Islet precursor cell (in vitro differentiated cells): Measurements from ENCODE around the gene TMEM63C.

Experiments used
- DNase-seq: peaks from one replicate; pipeline ENCODE4 v3.0.0-alpha.2; 2018

TMEM63C gene

DNA sequence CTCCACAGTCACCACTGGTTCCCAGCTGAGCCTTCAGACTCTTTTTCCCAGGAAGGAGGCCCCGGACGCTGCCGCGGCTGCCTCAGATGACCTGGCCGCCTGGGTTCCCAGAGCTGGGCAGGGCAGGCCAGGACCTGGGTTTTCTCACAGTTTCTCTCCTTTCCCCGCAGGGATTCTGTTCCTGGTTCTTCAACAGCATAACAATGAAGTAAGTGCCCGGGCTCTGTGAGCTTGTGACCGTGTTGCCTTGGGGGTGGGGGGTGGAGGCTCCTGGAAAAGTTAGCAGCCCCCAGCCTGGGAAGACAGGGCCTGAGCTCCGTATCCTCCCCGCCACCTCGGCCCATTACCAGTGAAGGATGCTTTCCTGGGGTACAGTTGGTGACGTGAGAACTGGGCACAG is 43.7 kb downstream of the TMEM63C start:
- DNase-seq = no peak

DNA sequence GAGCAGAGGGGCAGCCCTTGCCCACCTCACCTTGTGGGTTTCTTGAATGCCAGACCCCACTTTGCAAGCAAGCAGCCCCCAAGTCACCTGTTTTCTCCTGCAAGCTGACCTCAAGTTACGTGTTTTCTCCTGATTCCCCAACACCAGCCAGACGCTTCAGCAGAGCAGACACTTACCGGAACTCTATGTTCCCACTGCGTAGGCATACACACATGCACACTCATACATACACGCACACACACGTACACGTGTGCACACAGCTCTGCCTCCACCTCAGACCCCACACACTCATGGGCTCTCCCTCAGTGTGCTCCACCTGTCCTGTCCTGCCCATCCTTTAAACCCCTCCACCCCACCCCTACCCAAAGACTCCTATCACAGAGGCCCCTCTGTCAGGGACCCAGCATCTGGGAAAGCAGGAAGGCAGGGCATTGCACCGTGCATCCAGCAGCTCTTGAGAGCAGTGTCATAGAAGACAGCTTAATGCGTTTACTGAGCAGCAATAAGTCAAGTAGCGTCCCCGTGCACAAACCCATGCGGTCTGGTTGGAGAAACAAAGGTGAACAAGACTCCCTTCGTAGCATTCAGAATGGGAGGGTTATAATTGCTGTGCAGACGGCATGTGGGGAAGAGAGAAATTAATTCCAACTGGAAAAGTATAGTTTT is 44.4 kb downstream of the TMEM63C start:
- no peak for DNase-seq

GRCh38 chr14:77228056-77228455 is 46.5 kb downstream of the TMEM63C start:
- DNase-seq = no peak

- DNase-seq = no peak
Measured at GRCh38 chr14:77230914-77231313, 49.3 kb downstream of the TMEM63C start.

DNA sequence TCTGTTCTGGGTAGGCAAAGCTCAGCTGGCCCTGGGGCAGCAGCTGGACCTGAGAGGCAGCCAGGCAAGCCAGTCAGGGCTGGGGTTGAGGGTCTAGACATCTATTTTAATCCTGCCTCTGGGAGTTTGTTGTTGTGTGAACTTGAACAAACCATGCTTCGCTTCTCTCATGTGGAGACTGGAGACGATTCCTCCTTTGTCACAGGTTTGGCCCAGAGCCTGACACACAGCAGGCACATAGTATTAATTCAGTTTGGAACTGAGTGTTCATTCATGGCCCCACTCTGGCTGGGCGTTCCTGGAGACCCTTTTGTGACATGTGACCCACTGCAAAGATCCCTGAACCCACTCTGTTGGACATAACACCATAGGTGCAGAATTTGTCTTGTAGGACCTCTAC is 50.1 kb downstream of the TMEM63C start:
- no peak for DNase-seq

DNA sequence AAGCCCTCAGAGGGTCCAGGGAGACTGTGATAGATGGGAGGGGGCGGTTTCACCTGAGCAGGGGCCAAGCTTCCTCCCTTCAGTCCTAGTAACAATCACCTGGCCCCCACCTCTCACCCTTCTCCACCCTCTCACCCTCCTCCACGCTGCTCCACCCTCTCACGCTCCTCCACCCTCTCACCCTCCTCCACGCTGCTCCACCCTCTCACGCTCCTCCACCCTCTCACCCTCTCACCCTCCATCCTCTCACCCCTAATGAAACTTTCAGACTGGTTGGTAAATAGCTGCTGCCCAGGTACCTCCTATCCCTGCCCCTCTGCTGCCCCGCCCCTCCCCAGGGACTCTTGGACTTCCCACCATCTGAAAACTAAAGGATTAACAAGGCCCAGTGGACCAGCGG is 55.2 kb downstream of the TMEM63C start:
- DNase-seq = no peak

- DNase-seq = no peak
Measured at GRCh38 chr14:77238356-77238755, 56.8 kb downstream of the TMEM63C start.

GRCh38 chr14:77238996-77239395 is 57.4 kb downstream of the TMEM63C start:
- DNase-seq = no peak

DNA sequence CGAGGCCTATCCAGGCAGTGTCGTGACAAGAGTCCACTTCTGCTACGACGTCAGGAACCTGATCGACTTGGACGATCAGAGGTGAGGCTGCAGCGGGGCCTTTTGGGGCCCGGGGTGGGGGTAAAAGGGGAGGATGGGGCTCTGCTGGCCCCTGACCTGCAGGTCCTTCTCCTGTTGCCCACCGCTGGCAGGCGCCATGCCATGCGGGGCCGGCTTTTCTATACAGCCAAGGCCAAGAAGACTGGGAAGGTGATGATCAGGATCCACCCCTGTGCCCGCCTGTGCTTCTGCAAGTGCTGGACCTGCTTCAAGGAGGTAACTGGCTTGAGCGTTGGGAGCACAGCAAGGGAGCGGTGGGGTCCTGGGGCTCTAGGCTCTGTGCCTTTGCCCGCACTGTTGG is 57.8 kb downstream of the TMEM63C start:
- no peak for DNase-seq

GRCh38 chr14:77240336-77240915 is 58.8 kb downstream of the TMEM63C start:
- no peak for DNase-seq

GRCh38 chr14:77241955-77242354 is 60.4 kb downstream of the TMEM63C start:
- no peak for DNase-seq

- no peak for DNase-seq
Measured at GRCh38 chr14:77242752-77243151, 61.2 kb downstream of the TMEM63C start.

GRCh38 chr14:77243853-77244252 is 62.3 kb downstream of the TMEM63C start:
- DNase-seq = no peak

GRCh38 chr14:77245820-77246219 is 64.2 kb downstream of the TMEM63C start:
- DNase-seq = no peak

DNA sequence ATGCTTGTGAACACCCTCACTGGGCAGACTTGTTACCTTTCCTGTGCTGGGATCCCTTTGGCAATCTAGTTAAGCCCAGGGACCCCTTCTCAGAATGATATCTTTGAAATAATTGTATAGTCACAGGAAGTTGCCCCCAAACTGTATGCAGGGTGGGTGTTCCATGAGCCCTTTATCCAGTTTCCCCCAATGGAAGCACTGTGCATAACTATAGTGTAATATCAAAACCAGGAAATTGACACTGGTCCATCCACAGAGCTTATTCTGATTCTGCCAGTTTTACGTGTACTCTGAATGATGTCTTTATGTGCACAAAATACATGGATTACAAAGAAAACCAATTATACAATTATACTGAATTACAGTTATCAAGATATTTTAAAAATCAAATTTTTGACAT is 65.2 kb downstream of the TMEM63C start:
- no peak for DNase-seq

DNA sequence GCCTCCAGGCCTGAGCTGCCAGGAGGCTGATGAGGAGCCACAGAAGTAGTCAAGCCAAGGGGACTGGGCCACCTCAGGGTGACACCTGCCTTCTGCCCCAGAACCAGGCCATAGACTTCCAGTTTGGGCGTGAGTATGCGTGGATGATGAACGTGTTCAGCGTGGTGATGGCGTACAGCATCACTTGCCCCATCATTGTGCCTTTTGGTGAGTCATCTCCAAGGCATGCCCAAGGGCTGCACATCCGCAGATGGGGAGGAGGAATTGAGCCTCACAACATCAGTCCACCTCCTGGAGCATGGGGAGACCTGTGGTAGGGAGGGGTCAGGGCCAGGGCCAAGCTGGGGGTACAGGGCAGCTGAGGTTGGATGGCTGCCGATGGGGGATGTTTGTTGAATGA is 67.1 kb downstream of the TMEM63C start:
- no peak for DNase-seq

DNA sequence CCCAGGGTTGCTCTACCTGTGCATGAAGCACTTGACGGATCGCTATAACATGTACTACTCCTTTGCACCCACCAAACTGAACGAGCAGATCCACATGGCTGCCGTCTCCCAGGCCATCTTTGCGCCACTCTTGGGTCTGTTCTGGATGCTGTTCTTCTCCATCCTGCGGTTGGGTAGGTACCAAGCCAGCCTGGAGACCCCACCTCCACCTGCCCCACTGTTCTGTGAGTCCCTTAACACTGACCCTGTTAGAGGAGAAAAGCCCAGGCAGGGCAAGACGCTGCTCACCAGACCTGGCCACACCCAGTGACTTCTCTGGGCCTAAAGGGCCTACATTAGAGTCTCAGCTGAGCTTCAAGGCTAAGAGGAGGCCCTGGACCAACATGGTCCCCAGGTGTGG is 67.7 kb downstream of the TMEM63C start:
- no peak for DNase-seq

GRCh38 chr14:77250927-77251326 is 69.3 kb downstream of the TMEM63C start:
- DNase-seq = no peak

- no peak for DNase-seq
Measured at GRCh38 chr14:77251870-77252269, 70.3 kb downstream of the TMEM63C start.

- no peak for DNase-seq
Measured at GRCh38 chr14:77253333-77254190, 72.0 kb downstream of the TMEM63C start.

DNA sequence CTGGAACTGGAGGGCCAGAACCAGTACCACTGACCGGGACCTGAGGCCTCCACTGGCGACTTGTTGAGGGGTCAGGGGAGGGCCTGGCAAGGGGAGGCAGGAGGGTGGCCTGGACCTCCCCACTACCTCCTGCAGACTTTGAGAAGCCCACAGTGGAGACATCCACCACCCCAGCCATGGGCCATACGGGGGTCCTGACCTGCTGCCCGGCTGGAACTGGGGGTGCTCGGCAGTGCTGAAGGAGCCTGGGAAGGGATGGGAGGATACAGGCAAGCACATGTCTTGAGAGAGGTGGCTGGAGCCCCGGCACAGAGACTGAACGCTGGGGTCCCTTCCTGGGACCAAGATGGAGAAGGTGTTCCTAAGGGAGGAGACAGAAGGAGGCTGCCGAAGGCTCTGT is 75.1 kb downstream of the TMEM63C start:
- no peak for DNase-seq

- no peak for DNase-seq
Measured at GRCh38 chr14:77257700-77258099, 76.1 kb downstream of the TMEM63C start.

DNA sequence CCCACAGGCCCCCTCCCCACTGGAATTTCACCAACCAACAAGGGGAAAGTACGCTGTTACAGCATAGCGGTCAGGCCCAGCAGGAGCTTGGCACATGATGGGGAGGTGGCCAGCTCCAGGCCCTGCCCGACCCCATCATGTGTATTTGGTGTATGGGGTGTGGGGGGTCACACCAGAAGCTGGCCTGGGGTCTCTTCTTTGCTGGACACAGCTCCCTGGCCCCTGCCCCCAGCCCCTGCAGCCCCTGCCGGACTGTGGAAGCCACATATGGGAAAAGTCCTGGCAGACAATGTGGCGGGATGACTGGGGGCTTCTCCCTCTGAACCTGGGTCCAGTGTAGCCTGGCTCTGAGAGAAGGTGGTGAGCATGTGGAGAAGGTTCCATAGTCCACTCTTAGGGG is 77.0 kb downstream of the TMEM63C start:
- no peak for DNase-seq

DNA sequence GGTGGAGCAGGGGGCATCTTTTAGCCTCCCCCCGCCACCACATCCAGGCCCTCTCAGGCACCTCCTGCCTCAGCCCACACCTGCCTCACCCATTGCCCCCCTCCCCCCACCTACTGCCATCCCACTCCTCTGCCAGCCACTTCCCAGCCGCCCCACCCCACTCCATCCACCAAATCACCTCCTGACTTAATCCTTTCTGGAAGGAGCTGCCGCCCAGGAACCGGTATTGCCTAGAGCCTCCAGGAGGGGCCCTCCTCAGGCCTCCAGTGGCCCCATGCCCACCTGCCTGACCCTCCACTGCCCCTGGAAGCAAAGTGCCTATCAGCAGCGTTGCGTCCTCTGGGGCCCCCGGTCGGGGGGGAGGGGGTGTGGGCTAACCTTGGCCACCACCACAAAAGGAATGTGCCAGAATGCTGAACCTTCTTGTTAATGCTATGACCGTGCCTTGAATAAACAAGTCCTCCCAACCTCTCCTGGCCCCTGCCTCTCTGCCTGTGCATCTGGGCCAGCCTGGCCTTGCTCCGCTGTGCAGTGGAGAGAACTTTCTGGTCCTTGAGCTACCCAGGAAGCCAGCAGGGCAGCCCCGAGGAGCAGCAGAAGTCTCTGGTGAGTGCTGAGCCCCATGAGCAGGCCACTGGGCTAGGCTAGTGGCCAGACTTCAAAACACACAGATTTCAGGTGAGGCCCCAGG is 77.6 kb downstream of the TMEM63C start:
- DNase-seq = no peak
